Measurements from ENCODE around the gene TMTC1.

The TMTC1 gene

GRCh38 chr12:29706311-29706710 lies 77.4 kb downstream of the TMTC1 start:
- FAIRE-seq, result no peak

- no peak for FAIRE-seq
Observed at GRCh38 chr12:29703528-29703927, 80.2 kb downstream of the TMTC1 start.

GRCh38 chr12:29702972-29703371 lies 80.8 kb downstream of the TMTC1 start:
- FAIRE-seq, result no peak

- FAIRE-seq, result no peak
Observed at GRCh38 chr12:29702222-29702621, 81.5 kb downstream of the TMTC1 start.

- FAIRE-seq, result no peak
Observed at GRCh38 chr12:29700761-29701481, 82.8 kb downstream of the TMTC1 start.

- no peak for FAIRE-seq
Observed at GRCh38 chr12:29698756-29699155, 85.0 kb downstream of the TMTC1 start.

- FAIRE-seq, result no peak
Observed at GRCh38 chr12:29695800-29696199, 87.9 kb downstream of the TMTC1 start.

- FAIRE-seq, result no peak
Observed at GRCh38 chr12:29695026-29695425, 88.7 kb downstream of the TMTC1 start.

GRCh38 chr12:29694002-29694401 lies 89.7 kb downstream of the TMTC1 start:
- FAIRE-seq, result no peak

- FAIRE-seq, result no peak
Observed at GRCh38 chr12:29692237-29692636, 91.5 kb downstream of the TMTC1 start.

- no peak for FAIRE-seq
Observed at GRCh38 chr12:29691161-29691854, 92.4 kb downstream of the TMTC1 start.

GRCh38 chr12:29690728-29691127 lies 93.0 kb downstream of the TMTC1 start:
- FAIRE-seq, result no peak

- FAIRE-seq, result no peak
Observed at GRCh38 chr12:29688914-29689313, 94.8 kb downstream of the TMTC1 start.

- no peak for FAIRE-seq
Observed at GRCh38 chr12:29682088-29682487, 101.7 kb downstream of the TMTC1 start.

- FAIRE-seq, result no peak
Observed at GRCh38 chr12:29681370-29681769, 102.4 kb downstream of the TMTC1 start.

- FAIRE-seq, result no peak
Observed at GRCh38 chr12:29676676-29677075, 107.1 kb downstream of the TMTC1 start.

- no peak for FAIRE-seq
Observed at GRCh38 chr12:29674463-29674862, 109.3 kb downstream of the TMTC1 start.

- no peak for FAIRE-seq
Observed at GRCh38 chr12:29673346-29673745, 110.4 kb downstream of the TMTC1 start.

- FAIRE-seq, result no peak
Observed at GRCh38 chr12:29672580-29672979, 111.2 kb downstream of the TMTC1 start.

GRCh38 chr12:29671742-29672141 lies 112.0 kb downstream of the TMTC1 start:
- FAIRE-seq, result no peak

- FAIRE-seq, result no peak
Observed at GRCh38 chr12:29667011-29667410, 116.7 kb downstream of the TMTC1 start.

- FAIRE-seq, result no peak
Observed at GRCh38 chr12:29665107-29665506, 118.6 kb downstream of the TMTC1 start.

GRCh38 chr12:29662734-29663323 lies 120.9 kb downstream of the TMTC1 start:
- no peak for FAIRE-seq

GRCh38 chr12:29660847-29661246 lies 122.9 kb downstream of the TMTC1 start:
- FAIRE-seq, result no peak
